Kidney (tissue), 14 donors: ENCODE measurements around the gene POGZ. TPM values are rescaled to one million over a fixed set of nuclear protein-coding genes. Genes with fewer than 3 reads are reported as not detected.

ENCODE experiments used
- DNase-seq, 5 donors: peaks; one replicate each; pipeline ENCODE4 v3.0.0-alpha.2; 2013 to 2020
- FAIRE-seq: peaks from 2 replicates; lab custom pipeline; 2012; peaks lifted over from hg19 to GRCh38; lab: Jason Lieb, UNC
- H3K27ac ChIP-seq, 2 donors: one replicate each; pipeline ENCODE4 v1.7.0; 2013; ENCODE audit warnings: low read depth in 2 of 2, low read length in 2 of 2, inconsistent platforms in 1 of 2
- H3K27me3 ChIP-seq: one replicate; pipeline ENCODE4 v1.7.1; 2013; ENCODE audit warnings: low read length, inconsistent platforms; ENCODE audit not compliant: control insufficient read depth, insufficient read depth
- H3K36me3 ChIP-seq, 3 donors: one replicate each; pipeline versions ENCODE4 v1.7.0 to v1.7.1; 2013; ENCODE audit warnings: low read length in 3 of 3, control low read depth in 1 of 3, inconsistent platforms in 1 of 3; ENCODE audit not compliant: insufficient read depth in 3 of 3, control insufficient read depth in 2 of 3
- H3K4me1 ChIP-seq, 3 donors: one replicate each; pipeline versions ENCODE4 v1.7.0 to v1.7.1; 2013; ENCODE audit warnings: low read length in 3 of 3, inconsistent platforms in 1 of 3, low read depth in 1 of 3; ENCODE audit not compliant: control insufficient read depth in 2 of 3, insufficient read depth in 2 of 3
- H3K4me3 ChIP-seq, 3 donors: one replicate each; pipeline versions ENCODE4 v1.7.0 to v1.8.1; 2013; ENCODE audit warnings: low read length in 3 of 3, control low read depth in 1 of 3, inconsistent platforms in 1 of 3
- H3K9ac ChIP-seq, 3 donors: one replicate each; pipeline versions ENCODE4 v1.7.0 to v1.7.1; 2013; ENCODE audit warnings: low read length in 3 of 3, control low read depth in 1 of 3, inconsistent platforms in 1 of 3
- H3K9me3 ChIP-seq, 3 donors: one replicate each; pipeline versions ENCODE4 v1.7.0 to v1.7.1; 2013; ENCODE audit warnings: low read length in 3 of 3, control low read depth in 1 of 3, inconsistent platforms in 1 of 3; ENCODE audit not compliant: control insufficient read depth in 2 of 3, insufficient read depth in 1 of 3
- CTCF ChIP-seq: IDR thresholded peaks from 3 replicates; pipeline ENCODE4 v1.5.1; 2012; ENCODE audit warnings: mild to moderate bottlenecking, moderate library complexity, borderline replicate concordance; ENCODE audit not compliant: insufficient read depth; ENCODE audit errors: extremely low read depth
- intact Hi-C: fragments of 100-400 bp; cut with DNase I; formaldehyde crosslinking; loops from one replicate; pipeline ENCODE4 v1.11.1; 2022
- polyA plus RNA-seq: library from polyadenylated mRNA; stranded (reverse); fragments of 350-450 nt; fragmentation: Illumina TruSeq; extraction: RNeasy Lipid Tissue Mini Kit (QIAGEN cat#74804); gene quantifications from one replicate; pipeline ENCODE4 v1.2.3, GENCODE V29; 2014; ENCODE audit warnings: low read depth, low replicate concordance; ENCODE audit not compliant: insufficient read depth
- total RNA-seq: library from RNA; stranded (reverse); fragmentation: NEBNext Ultra II Directional; extraction: Animal tissue kit (Norgen Biotek cat#: 25700); gene quantifications from one replicate; pipeline ENCODE4 v1.2.1, GENCODE V29; 2021
- donor health status: control.
- donor health status: control.
- donor health status: control.
- donor health status: control.
- donor health status: control.
- donor health status: DM: yes; HTN: yes; CAD: no.
- donor health status: Normal renal cell carcinoma (clear cell type).

POGZ gene
- total and polyA plus RNA-seq, 2 donors from 2014 or later: 16.4 to 96.6 TPM

- no peak for DNase-seq
- intact Hi-C loops: no loop called here
Observed at GRCh38 chr1:151406176-151406575, 53.1 kb downstream of the POGZ start.

GRCh38 chr1:151405187-151405951, 53.9 kb downstream of the POGZ start:
- no peak for TF ChIP-seq CTCF
- FAIRE-seq (no peak), DNase-seq (no peak)
- peaks cover 0 to 4% (median 4%) of the 10 kb centered on the region in 3 donors for H3K4me1 ChIP-seq
- H3K27ac ChIP-seq: no peak overlapping the region
- intact Hi-C loops: no loop called here
- H3K4me3 ChIP-seq: no peak overlapping the region
- no peak overlapping the region for H3K9ac ChIP-seq
- H3K9me3 ChIP-seq: no peaks in the 10 kb centered on the region
- no peaks in the 10 kb centered on the region for H3K27me3 ChIP-seq
- H3K36me3 ChIP-seq: peaks cover 18 to 78% (median 47%) of the 10 kb centered on the region in 3 donors

More at GRCh38 chr1:151406176-151406575, 53.1 kb downstream of the POGZ start:
- no peaks in the 10 kb centered on the region for H3K27me3 ChIP-seq
- H3K4me3 ChIP-seq: no peak overlapping the region
- FAIRE-seq: no peak
- H3K36me3 ChIP-seq: peaks cover 16 to 77% (median 54%) of the 10 kb centered on the region in 3 donors
- H3K27ac ChIP-seq: no peak overlapping the region
- TF ChIP-seq CTCF: no peak
- no peaks in the 10 kb centered on the region for H3K4me1 ChIP-seq
- no peaks in the 10 kb centered on the region for H3K9me3 ChIP-seq
- no peak overlapping the region for H3K9ac ChIP-seq

- peaks cover 12 to 61% (median 33%) of the 10 kb centered on the region in 3 donors for H3K36me3 ChIP-seq
- FAIRE-seq: no peak
- no peak for DNase-seq
- no peak overlapping the region for H3K4me3 ChIP-seq
- no peaks in the 10 kb centered on the region for H3K9me3 ChIP-seq
- no peak overlapping the region for H3K27ac ChIP-seq
- no peak overlapping the region for H3K9ac ChIP-seq
- no peak for TF ChIP-seq CTCF
- H3K27me3 ChIP-seq: no peaks in the 10 kb centered on the region
- intact Hi-C loops: no loop called here
- peaks cover 0 to 7% (median 6%) of the 10 kb centered on the region in 3 donors for H3K4me1 ChIP-seq
Observed at GRCh38 chr1:151403612-151404011, 55.7 kb downstream of the POGZ start.
